Mesothelial cell of epicardium (in vitro differentiated cells): ENCODE results near the gene ARSG. TPM values are rescaled to one million over a fixed set of nuclear protein-coding genes. Genes with fewer than 3 reads are reported as not detected.
A peak's percentile ranks its signal among the peaks of the same experiment; 100 is the strongest.

Source experiments
- DNase-seq, 2 experiments: peaks; one replicate each; pipeline ENCODE4 v3.0.0; 2021; ENCODE audit warnings: low spot score in 2 of 2; ENCODE audit not compliant: unreplicated experiment in 2 of 2
- H3K27ac Mint-ChIP-seq: 2 replicates; pipeline ENCODE4 v1.8.0; 2021; ENCODE audit warnings: mixed read lengths
- H3K27me3 Mint-ChIP-seq: 2 replicates; pipeline ENCODE4 v1.8.0; 2021; ENCODE audit warnings: low read depth, mixed read lengths
- H3K36me3 Mint-ChIP-seq: 2 replicates; pipeline ENCODE4 v1.8.0; 2021; ENCODE audit warnings: mixed read lengths
- H3K4me1 Mint-ChIP-seq: 2 replicates; pipeline ENCODE4 v1.8.0; 2021; ENCODE audit warnings: mixed read lengths
- H3K4me3 Mint-ChIP-seq: 2 replicates; pipeline ENCODE4 v1.8.0; 2021; ENCODE audit warnings: mild to moderate bottlenecking, moderate library complexity, mixed read lengths
- H3K9me3 Mint-ChIP-seq: 2 replicates; pipeline ENCODE4 v1.8.0; 2021; ENCODE audit warnings: mixed read lengths
- total RNA-seq: library from RNA; stranded (reverse); gene quantifications from 3 replicates; pipeline ENCODE4 v1.2.1, GENCODE V29; 2021
- TF ChIP-seq, protein P1 (sequence below): fragments of 200-600 bp; sonication (generic); IDR thresholded peaks from one replicate; pipeline ENCODE4 v1.5.0; 2021; ENCODE audit warnings: antibody characterized with exemption; ENCODE audit not compliant: unreplicated experiment

The ARSG gene
- total RNA-seq, 1 donor from 2014 or later = 7.8 TPM

- no peak overlapping the region for H3K27ac Mint-ChIP-seq
- DNase-seq = no peak
- peaks cover 10% of the 10 kb centered on the region for H3K36me3 Mint-ChIP-seq
- TF ChIP-seq, protein P1, sequence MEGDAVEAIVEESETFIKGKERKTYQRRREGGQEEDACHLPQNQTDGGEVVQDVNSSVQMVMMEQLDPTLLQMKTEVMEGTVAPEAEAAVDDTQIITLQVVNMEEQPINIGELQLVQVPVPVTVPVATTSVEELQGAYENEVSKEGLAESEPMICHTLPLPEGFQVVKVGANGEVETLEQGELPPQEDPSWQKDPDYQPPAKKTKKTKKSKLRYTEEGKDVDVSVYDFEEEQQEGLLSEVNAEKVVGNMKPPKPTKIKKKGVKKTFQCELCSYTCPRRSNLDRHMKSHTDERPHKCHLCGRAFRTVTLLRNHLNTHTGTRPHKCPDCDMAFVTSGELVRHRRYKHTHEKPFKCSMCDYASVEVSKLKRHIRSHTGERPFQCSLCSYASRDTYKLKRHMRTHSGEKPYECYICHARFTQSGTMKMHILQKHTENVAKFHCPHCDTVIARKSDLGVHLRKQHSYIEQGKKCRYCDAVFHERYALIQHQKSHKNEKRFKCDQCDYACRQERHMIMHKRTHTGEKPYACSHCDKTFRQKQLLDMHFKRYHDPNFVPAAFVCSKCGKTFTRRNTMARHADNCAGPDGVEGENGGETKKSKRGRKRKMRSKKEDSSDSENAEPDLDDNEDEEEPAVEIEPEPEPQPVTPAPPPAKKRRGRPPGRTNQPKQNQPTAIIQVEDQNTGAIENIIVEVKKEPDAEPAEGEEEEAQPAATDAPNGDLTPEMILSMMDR = no peak
- H3K27me3 Mint-ChIP-seq = no peaks in the 10 kb centered on the region
- no peak overlapping the region for H3K4me3 Mint-ChIP-seq
- no peaks in the 10 kb centered on the region for H3K9me3 Mint-ChIP-seq
- peaks cover 7% of the 10 kb centered on the region for H3K4me1 Mint-ChIP-seq
Measured at GRCh38 chr17:68435361-68435760, 144.1 kb downstream of the ARSG start.

- TF ChIP-seq, protein P1 = peak; percentile 85
- Mint-ChIP-seq H3K36me3 (peaks cover 10% of the 10 kb centered on the region), H3K4me1 (peaks cover 11% of the 10 kb centered on the region), H3K4me3 (no peak overlapping the region), H3K9me3 (no peaks in the 10 kb centered on the region), H3K27me3 (no peaks in the 10 kb centered on the region), H3K27ac (peak overlapping the region; percentile 11)
- DNase-seq = peak; percentile 40 to 80
Measured at GRCh38 chr17:68435876-68436842, 144.9 kb downstream of the ARSG start.

- H3K36me3 Mint-ChIP-seq = peaks cover 3% of the 10 kb centered on the region
- H3K27ac Mint-ChIP-seq = peak overlapping the region; percentile 56
- H3K4me3 Mint-ChIP-seq = peak overlapping the region; percentile 28
- H3K9me3 Mint-ChIP-seq = no peaks in the 10 kb centered on the region
- TF ChIP-seq, protein P1 = no peak
- no peaks in the 10 kb centered on the region for H3K27me3 Mint-ChIP-seq
- no peak for DNase-seq
- peaks cover 17% of the 10 kb centered on the region for H3K4me1 Mint-ChIP-seq
Measured at GRCh38 chr17:68437979-68438822, 146.9 kb downstream of the ARSG start.

GRCh38 chr17:68439656-68440290 is 148.5 kb downstream of the ARSG start:
- no peak overlapping the region for H3K4me3 Mint-ChIP-seq
- H3K27ac Mint-ChIP-seq = no peak overlapping the region
- TF ChIP-seq, protein P1 = no peak

DNA sequence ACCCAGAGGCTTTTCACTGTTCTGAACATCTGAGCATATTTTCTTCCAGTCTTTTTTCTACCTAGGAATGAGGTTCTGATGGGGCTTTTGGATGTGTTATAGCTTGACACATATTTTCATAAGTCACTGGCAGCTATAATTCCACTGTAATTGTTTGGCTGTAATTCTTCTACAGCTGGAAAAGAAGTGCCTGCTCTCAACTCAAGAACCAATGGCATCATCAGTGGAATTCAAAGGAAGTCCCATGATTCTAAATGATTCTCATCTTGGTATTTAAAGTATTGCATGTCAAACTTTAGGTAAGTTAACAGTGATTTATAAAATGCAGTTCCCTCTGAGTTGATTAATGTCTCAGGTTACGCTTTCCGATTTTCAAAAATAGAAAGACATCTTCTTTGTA is 149.2 kb downstream of the ARSG start:
- Mint-ChIP-seq H3K27me3 (no peaks in the 10 kb centered on the region), H3K9me3 (no peaks in the 10 kb centered on the region), H3K4me3 (no peak overlapping the region), H3K36me3 (peaks cover 1% of the 10 kb centered on the region), H3K27ac (no peak overlapping the region), H3K4me1 (peaks cover 17% of the 10 kb centered on the region)
- TF ChIP-seq, protein P1 = no peak
- DNase-seq = no peak

More at GRCh38 chr17:68439656-68440290, 148.5 kb downstream of the ARSG start:
- no peak for DNase-seq
- H3K4me1 Mint-ChIP-seq = peaks cover 17% of the 10 kb centered on the region
- H3K36me3 Mint-ChIP-seq = no peaks in the 10 kb centered on the region
- H3K27me3 Mint-ChIP-seq = no peaks in the 10 kb centered on the region
- no peaks in the 10 kb centered on the region for H3K9me3 Mint-ChIP-seq
